IPS-18c (cell line): ENCODE measurements around the gene ALCAM.

Experiments
- H3K4me3 ChIP-seq: 2 replicates; pipeline ENCODE4 v1.7.0; 2013; ENCODE audit warnings: low read depth, mild to moderate bottlenecking, low read length, moderate library complexity; ENCODE audit not compliant: insufficient read depth
- H3K9me3 ChIP-seq: one replicate; pipeline ENCODE4 v1.6.1; 2013; ENCODE audit warnings: mild to moderate bottlenecking, low read length, moderate library complexity; ENCODE audit not compliant: control insufficient read depth, insufficient read depth

Gene ALCAM

DNA sequence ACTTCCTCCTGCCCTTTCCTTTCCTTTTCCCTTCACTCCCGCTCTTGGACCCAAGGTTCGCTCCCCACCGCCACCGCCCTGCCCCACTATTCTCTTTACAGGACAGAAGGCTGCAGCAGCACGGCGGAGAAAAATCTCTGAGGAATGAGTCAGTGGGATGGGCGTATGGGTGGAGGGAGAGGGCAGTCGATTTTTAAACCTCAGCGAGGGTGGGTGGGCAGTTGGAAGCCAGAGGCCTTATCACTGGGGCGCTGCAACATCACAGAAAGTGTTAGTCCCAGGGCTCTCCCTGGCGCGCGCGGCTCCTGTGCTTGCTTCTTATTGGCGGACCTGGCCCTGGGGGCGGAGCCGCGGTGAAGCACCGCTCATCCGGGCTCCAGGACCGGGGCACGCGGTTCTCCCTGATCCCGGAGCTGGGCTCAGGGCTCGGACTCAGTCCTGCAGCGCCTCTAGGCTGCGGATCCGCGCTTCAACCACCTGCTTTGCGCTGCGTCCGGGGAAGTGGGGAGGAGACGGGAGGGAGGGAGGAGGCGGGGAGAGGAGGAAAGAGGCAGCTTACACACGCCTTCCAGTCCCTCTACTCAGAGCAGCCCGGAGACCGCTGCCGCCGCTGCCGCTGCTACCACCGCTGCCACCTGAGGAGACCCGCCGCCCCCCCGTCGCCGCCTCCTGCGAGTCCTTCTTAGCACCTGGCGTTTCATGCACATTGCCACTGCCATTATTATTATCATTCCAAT, at the start of gene ALCAM:
Gene ALCAM (plus strand): TSS at position 584 of the 737 bp plus-strand sequence.
- Histone ChIP-seq H3K9me3 (no peaks in the 10 kb centered on the region), H3K4me3 (peak within 1 kb of the TSS; percentile 75)

DNA sequence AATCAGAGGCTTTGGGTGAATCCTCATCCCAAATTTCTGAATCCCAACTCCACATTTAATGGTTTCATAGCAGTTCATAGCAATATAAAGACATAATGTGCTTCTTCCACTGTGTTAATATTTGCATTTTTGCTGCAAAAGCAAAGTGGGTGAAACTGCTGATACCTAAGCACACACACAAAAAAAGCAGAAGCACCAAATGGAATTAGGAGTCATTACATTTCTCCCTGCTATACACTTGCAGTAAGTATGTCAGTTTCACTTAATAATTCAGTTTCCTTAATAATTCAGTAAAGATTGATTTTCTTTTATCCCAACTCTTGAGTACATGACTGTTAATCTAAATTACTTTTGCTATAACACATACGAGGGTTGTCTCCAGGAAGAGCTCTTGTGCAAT, 48.9 kb upstream of the ALCAM start:
- Histone ChIP-seq H3K9me3 (no peaks in the 10 kb centered on the region), H3K4me3 (no peak overlapping the region)

DNA sequence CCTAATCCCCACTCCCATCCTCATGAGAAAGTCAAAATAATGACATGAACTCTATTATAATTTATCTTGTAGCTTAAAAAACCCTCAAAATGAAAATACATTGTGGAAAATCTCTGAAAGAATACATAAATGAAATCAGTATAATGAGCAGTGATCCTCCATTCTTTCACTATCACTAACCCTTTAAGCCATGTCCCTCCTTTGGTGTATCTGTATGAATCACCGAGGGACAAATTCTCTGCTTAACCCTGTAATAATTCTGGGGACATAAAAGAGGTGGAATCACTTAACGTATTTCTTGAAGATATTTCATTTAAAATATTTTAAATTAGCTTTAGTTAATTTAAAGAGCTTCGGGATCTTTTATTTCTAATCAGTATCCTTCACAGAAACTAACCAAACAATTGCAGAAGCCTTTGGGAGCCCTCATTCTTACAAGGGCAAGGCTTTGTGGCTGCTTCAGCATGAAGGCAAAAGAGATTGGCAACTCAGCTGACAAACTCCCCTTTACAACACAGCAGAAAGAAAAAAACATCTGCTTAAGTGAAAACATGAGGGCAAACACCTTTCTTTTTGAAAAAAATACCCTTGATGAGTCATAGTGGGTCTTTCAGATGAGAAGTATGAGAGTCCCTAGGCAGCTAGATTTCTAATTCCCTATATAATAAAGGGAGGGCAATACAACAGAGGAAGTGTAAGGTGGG, 44.0 kb upstream of the ALCAM start:
- no peaks in the 10 kb centered on the region for H3K9me3 ChIP-seq
- H3K4me3 ChIP-seq: no peak overlapping the region

DNA sequence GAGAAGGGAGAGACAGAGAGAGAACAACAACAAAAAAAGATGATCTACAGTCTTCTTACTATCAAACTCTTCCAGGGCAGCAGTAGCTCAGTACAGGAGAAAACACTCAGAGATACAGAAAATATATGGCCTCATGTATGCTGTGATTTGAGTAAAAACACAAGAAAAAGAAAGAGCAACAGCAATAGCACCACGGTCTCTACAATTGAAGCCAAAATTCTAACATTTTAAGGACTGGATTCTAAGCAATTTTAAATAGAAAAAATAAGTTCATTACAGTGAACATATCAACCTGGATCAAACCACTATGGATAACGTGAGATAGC, 43.5 kb upstream of the ALCAM start:
- Histone ChIP-seq H3K9me3 (no peaks in the 10 kb centered on the region), H3K4me3 (no peak overlapping the region)

DNA sequence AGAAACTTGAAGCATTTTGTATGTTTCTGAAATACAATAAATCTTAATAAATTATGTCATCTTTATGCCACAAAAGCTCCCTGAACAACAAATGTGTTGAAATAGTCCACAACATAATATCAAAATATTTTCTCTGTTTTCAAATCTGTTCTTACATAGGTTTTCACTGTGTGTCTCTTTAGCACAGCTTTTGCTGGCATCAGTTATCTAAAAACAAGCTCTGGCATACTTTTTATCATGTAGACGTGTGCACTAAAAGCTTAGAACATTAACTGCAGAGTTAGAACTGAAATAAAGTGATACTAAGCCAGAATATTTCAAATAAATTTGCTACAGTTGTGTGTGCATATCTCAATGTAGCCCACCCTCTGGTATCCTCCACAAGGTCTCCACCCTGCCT, 41.8 kb upstream of the ALCAM start:
- Histone ChIP-seq H3K9me3 (no peaks in the 10 kb centered on the region), H3K4me3 (no peak overlapping the region)

DNA sequence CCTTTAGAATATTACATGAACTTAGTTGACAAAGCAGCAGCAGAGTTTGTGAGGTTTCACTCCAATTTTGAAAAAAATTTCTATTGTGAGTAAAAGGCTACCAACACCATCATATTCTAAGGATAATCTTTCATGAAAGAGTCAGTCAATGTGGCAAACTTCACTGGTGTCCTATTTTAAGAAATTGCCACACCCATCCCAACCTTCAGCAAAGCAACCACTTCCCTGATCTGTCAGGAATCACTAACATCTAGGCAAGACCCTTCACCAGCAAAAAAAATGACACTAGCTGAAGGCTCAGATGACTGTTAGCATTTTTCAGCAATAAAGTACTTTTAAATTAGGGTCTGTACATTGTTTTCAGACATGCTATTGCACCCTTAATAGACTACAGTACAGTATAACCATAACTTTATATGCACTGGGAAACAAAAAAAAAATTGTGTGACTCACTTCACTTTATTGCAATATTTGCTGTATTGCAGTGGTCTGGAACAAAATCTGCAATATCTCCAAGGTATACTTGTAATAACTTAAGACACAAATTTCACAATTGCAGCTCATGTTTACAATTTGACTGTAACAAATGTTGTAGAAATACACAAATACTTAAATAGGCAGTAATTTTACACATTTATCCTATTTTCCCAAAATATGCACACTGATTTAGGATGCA, 38.9 kb upstream of the ALCAM start:
- no peaks in the 10 kb centered on the region for H3K9me3 ChIP-seq
- no peak overlapping the region for H3K4me3 ChIP-seq

DNA sequence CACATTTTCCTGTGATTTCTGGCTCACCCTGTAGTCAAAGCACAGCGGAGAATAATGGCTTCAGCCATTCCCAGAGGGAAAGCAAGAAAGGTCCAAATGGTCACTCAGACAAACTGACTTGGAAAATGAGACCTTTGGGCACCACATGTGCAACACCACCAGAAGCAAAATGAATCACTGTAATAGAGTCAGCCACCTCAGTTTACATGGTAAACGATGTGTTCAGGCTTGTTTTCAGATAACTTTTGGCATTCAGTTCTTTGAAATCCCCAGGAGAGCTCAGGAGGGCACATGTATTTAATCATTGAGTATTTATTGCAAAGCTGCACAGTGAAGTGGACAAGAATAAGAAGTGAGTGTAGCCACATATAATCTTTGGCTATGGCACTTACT, 38.4 kb upstream of the ALCAM start:
- H3K9me3 ChIP-seq: no peaks in the 10 kb centered on the region

DNA sequence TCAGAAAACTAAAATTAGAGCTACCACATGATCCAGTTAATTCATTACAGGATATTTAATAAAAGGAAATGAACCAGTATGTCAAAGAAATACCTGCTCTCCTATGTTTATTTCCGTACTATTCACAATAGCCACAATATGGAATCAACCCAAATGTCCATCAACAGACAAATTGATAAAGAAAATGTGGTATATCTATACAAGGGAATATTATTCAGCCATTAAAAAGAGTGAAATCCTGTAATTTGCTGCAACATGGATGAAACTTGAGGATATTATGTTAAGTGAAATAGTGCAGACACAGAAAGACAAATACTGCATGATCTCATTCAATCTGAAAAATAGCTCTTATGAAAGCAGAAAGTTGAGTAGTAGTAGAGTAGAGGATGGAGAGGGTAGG, 33.7 kb upstream of the ALCAM start:
- H3K4me3 ChIP-seq: no peak overlapping the region
- no peaks in the 10 kb centered on the region for H3K9me3 ChIP-seq

More for the DNA sequence above, 38.4 kb upstream of the ALCAM start:
- no peak overlapping the region for H3K4me3 ChIP-seq

DNA sequence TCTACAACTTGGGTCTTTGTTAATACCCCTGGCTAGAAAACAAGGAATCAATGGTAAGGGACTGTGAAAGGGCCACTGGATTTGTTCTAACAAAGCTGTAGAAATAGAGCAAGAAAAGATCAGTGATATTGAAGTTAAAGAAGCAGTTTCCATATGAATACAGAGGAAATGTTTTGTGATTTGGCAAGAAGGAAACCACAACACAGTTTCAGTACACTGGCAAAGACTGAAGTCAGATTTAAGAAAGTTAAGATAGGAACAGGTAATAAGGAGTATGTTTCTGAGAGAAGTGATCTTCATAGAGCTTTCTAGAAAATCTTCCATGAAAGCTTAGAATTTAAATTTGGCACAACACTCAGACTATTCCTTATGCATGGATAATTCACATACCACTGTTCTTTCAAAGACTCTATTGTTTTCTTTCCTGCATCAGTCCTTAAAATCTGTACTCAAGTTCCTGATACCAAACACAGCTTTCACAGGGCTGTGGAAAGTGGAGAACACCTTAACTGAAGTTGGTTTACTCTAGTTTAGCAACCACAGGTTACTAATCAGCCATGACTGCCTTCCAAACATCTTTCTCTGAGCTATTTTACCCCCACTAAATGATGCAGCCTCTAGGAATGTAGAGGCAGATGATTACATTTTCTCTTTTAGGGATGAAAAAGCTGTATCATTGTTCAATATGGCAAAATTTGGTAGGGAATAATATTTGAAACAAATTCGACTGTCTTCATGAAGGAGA, 32.4 kb upstream of the ALCAM start:
- no peak overlapping the region for H3K4me3 ChIP-seq
- no peaks in the 10 kb centered on the region for H3K9me3 ChIP-seq

DNA sequence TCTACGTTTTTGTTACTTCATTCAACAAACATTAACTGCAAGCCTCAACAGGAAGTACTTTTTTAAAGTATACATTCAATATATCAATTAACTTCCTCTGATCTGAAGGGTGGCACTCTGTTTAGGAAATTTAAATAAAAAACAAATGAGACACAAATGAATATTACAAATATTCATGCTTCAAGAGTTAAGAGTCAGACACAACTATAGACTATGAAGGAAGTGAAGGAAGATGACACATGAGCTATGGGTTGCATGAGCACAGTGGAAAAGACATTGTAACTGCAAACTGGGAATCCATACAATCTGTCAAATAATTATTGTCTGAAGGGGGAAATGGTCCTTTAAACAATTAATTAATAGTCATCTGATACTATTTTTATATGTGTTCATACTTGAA, 26.8 kb upstream of the ALCAM start:
- Histone ChIP-seq H3K9me3 (no peaks in the 10 kb centered on the region), H3K4me3 (no peak overlapping the region)

DNA sequence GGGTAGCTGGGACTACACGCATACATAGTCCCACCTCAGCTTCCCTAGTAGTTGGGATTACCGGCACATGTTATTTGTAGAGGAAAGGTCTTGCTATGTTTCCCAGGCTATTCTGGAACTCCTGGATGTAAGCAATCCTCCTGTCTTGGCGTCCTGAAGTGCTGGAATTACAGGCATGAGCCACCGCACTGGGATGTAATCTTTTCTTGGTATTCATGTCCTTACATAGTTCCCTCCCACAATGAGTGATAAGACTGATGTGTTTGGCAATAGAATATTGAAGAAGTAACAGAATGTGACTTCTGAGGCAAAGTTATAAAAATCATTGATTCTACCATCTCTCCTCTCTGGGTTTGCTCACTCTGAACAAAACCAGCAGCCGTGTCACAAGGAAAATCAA, 22.7 kb upstream of the ALCAM start:
- Histone ChIP-seq H3K9me3 (no peaks in the 10 kb centered on the region), H3K4me3 (no peak overlapping the region)

DNA sequence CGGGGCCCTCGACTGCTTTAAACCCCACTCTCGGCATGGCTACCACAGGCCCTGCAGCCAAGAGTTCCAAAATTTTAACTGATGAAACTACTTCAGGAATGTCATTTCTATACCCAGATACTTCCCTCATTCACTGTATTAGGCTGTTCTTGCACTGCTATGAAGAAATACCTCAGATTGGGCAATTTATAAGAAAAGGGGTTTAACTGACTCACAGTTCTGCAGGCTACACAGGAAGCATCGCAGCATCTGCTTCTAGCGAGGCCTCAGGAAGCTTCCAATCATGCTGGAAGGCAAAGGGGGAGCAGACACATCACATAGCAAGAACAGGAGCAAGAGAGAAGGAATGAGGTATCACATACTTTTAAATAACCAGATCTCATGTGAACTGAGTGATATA, 21.6 kb upstream of the ALCAM start:
- Histone ChIP-seq H3K4me3 (no peak overlapping the region), H3K9me3 (no peaks in the 10 kb centered on the region)

DNA sequence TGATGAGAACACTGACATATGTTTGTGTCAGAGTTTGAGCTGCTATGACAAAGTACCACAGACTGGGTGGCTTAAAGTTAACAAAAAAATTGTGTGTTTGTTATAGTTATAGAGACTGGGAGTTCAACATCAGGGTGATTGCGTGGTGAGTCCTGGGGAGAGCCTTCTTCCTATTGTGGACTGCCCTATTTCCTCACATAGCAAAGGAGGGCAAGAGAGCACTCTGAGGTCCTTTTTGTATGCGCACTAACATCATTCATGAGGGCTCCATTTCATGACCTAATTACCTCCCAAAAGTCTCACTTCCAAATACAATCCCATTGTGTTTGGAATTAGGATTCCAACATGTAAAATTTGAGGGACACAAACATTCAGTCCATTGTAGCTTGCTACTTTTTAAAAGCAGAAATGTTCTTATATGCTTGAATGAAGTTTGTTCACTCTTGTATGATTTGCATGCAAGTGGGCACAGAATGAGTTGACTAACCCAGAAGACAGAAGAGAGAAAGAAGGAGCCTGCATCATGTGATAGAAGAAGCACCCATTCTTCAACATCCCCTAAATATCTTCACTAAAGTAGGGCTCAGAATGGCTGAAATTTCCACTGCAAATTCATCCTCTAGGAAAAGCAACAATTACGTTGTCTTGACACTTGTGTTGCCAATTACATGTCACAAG, 18.9 kb upstream of the ALCAM start:
- no peaks in the 10 kb centered on the region for H3K9me3 ChIP-seq
- no peak overlapping the region for H3K4me3 ChIP-seq

DNA sequence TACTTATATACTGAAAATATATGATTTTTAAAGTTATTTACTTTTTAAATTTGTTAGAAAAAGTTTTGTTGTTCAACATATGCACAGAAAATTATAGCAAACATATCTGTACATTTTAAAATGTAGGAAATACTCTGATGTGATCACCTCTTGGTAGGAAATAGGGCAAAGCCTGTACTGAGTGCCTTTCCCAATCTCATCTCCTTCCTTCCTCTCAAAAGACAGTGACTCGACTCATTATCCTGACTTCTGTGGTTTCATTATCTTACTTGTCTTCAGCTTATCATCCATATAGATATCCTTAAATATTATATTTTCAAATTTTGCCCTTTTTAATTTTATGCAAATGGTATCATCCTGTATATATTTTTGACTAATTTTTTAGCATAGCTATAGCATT, 18.4 kb upstream of the ALCAM start:
- H3K9me3 ChIP-seq: no peaks in the 10 kb centered on the region
- H3K4me3 ChIP-seq: no peak overlapping the region

DNA sequence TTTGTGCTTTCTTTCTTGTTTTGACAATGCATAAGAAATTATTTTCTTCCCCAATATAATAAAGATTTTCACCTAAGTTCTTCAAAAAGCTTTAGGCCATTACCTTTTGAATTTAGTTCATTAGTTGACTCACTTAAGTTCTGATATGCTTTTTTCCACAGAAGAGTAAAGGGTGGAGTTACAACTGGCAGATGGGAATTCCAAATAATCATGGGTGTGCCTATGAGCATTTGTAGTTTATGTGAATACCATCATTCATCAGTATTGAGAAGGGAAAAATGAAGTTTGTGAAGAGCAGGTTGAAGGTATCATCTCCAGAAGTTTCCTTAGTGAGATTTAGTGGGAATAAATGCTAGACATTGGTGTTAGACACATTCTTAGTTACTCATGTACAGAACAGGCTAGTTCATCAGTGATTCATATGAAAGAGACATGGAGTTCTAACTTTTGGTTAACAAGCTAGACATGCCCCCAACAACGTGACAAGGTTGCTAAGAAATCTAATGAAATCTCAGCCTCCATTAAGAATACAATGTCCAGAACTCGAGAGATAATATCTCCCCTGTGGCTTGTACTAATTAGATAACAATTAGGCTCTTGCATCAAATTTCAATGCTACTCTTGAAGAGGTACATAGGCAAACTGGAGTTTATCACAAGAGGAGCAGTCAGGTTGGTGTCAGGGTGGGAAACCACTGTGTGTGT, 16.9 kb upstream of the ALCAM start:
- Histone ChIP-seq H3K4me3 (no peak overlapping the region), H3K9me3 (no peaks in the 10 kb centered on the region)

DNA sequence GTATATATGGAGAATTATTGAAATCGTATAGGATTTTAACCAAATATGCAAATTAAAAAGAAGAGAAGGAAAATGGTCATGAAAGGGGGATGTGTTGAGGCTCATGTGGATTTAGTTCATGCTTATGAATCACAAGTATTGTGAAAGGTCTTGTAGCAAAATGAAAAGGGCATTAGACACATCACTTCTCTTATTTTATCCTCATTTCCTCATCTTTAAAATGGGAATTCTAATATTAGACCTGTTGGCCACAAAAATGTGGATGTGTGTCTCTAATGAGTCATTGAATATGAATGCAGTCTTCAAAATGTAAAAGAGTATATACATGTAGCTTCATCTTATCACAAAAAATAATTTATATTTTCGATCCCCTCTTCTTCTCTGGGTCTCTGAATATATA, 14.9 kb upstream of the ALCAM start:
- Histone ChIP-seq H3K4me3 (no peak overlapping the region), H3K9me3 (no peaks in the 10 kb centered on the region)

DNA sequence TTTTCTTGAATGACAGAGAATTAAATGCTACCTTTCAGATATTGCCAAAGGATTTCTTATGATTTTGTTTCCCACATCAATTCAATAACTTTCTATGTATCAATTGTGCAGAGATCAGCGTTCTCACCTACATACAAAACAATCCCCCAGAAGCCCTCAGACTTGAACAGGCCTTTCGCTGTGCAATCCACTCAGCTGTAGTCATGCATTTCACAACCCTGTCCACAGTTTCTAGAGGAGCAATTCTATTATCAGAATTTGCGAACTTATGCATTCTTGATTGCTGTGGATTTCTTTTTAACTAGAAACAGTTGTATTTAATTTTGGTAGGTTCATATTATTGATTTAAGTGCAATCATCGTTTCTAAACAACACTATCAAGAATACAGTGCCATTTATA, 13.7 kb upstream of the ALCAM start:
- Histone ChIP-seq H3K4me3 (no peak overlapping the region), H3K9me3 (no peaks in the 10 kb centered on the region)
